Calu3 (cell line): Measurements from ENCODE around the gene IRF2BP2. TPM values are rescaled to one million over a fixed set of nuclear protein-coding genes. Genes with fewer than 3 reads are reported as not detected.

Source experiments
- BruUV-seq: library from RNA; stranded (reverse); fragments of 400-500 nt; replicated peaks from 2 replicates; lab custom pipeline; 2021; lab: Mats Ljungman, UMichigan
- CTCF ChIA-PET: fragments of 300-600 bp; sonication (Branson Sonifier 250); formaldehyde crosslinking; loops from one replicate; lab custom pipeline; 2022; ENCODE audit warnings: antibody characterized with exemption; lab: Charles Lee
- DNase-seq: peaks from one replicate; pipeline ENCODE4 v3.0.0; 2022
- H3K27ac Mint-ChIP-seq: one replicate; pipeline ENCODE4 v1.8.0; 2022; ENCODE audit warnings: mixed read lengths; ENCODE audit not compliant: unreplicated experiment
- H3K27me3 Mint-ChIP-seq: one replicate; pipeline ENCODE4 v1.8.0; 2022; ENCODE audit warnings: mixed read lengths; ENCODE audit not compliant: unreplicated experiment
- H3K36me3 Mint-ChIP-seq: one replicate; pipeline ENCODE4 v1.8.0; 2022; ENCODE audit warnings: mild to moderate bottlenecking, moderate library complexity, mixed read lengths; ENCODE audit not compliant: insufficient read depth, unreplicated experiment
- H3K4me1 Mint-ChIP-seq: one replicate; pipeline ENCODE4 v1.8.0; 2022; ENCODE audit warnings: mild to moderate bottlenecking, low read depth, mixed read lengths; ENCODE audit not compliant: unreplicated experiment
- H3K4me3 Mint-ChIP-seq: one replicate; pipeline ENCODE4 v1.8.0; 2022; ENCODE audit warnings: mild to moderate bottlenecking, low read depth, moderate library complexity, mixed read lengths; ENCODE audit not compliant: unreplicated experiment
- H3K9me3 Mint-ChIP-seq: one replicate; pipeline ENCODE4 v1.8.0; 2022; ENCODE audit warnings: low read depth, mixed read lengths; ENCODE audit not compliant: unreplicated experiment
- intact Hi-C: fragments of 100-400 bp; cut with micrococcal nuclease; formaldehyde crosslinking; loops from one replicate; pipeline ENCODE4 v1.10.0; 2022; ENCODE audit not compliant: unreplicated experiment
- total RNA-seq: library from RNA; stranded (reverse); gene quantifications from 2 replicates; pipeline ENCODE4 v1.2.3, GENCODE V29; 2022
- TF ChIP-seq, protein P1 (sequence below): fragments of 200-600 bp; IDR thresholded peaks from one replicate; pipeline ENCODE4 v1.8.0; 2022; ENCODE audit warnings: antibody characterized with exemption; ENCODE audit not compliant: unreplicated experiment

Gene IRF2BP2
- total RNA-seq, 1 experiment from 2014 or later = 192 TPM

DNA sequence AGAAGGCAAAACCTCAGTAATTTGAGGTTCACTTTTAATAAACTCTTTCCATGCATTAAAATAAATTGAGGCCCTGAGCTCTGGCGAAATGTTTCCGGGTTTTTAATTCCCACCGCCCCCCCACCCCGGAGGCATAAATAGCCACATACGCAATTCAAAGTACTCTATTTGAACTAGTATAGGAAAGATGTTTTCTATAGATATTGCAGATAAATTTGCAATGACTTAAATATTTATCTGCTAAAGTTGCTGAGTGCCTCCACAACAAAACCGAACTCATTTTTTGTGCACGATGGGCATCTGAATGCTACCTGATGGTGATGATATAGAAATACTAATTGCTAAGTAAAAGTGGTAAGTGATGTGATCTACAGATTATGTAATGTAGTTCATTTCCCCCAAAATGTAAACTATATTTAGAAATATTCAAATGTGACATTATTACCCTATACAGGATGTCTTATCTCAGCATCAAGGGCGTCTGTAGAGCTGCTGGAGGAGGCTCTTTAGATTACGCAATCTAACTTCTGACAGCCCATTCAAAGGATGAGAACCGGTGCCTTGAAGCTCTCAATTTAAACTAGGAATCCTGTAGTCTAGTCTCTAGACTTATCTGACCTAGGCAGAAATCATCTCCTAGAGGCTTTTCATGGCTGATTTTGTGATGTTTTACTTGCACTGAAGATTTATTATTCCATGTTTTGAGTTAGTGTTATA is 8.5 kb downstream of the IRF2BP2 start:
- TF ChIP-seq, protein P1, sequence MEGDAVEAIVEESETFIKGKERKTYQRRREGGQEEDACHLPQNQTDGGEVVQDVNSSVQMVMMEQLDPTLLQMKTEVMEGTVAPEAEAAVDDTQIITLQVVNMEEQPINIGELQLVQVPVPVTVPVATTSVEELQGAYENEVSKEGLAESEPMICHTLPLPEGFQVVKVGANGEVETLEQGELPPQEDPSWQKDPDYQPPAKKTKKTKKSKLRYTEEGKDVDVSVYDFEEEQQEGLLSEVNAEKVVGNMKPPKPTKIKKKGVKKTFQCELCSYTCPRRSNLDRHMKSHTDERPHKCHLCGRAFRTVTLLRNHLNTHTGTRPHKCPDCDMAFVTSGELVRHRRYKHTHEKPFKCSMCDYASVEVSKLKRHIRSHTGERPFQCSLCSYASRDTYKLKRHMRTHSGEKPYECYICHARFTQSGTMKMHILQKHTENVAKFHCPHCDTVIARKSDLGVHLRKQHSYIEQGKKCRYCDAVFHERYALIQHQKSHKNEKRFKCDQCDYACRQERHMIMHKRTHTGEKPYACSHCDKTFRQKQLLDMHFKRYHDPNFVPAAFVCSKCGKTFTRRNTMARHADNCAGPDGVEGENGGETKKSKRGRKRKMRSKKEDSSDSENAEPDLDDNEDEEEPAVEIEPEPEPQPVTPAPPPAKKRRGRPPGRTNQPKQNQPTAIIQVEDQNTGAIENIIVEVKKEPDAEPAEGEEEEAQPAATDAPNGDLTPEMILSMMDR = no peak
- peak overlapping the region; percentile 96 for H3K27ac Mint-ChIP-seq
- CTCF ChIA-PET = interaction anchor here (0.6 to 2.1 kb wide), 10 partner anchors 10 to 886 kb away, joined by 3 to 11 read pairs (median 4); no protein-coding TSS in a partner anchor
- H3K9me3 Mint-ChIP-seq = no peaks in the 10 kb centered on the region
- no TSS peak for BruUV-seq
- H3K4me3 Mint-ChIP-seq = peak overlapping the region; percentile 81
- intact Hi-C loops = loop anchor here (2.0 kb wide), 1 partner anchor 103 kb away; no protein-coding TSS in a partner anchor
- H3K27me3 Mint-ChIP-seq = no peaks in the 10 kb centered on the region
- peaks cover 47% of the 10 kb centered on the region for H3K4me1 Mint-ChIP-seq
- H3K36me3 Mint-ChIP-seq = peaks cover 78% of the 10 kb centered on the region
- DNase-seq = no peak

DNA sequence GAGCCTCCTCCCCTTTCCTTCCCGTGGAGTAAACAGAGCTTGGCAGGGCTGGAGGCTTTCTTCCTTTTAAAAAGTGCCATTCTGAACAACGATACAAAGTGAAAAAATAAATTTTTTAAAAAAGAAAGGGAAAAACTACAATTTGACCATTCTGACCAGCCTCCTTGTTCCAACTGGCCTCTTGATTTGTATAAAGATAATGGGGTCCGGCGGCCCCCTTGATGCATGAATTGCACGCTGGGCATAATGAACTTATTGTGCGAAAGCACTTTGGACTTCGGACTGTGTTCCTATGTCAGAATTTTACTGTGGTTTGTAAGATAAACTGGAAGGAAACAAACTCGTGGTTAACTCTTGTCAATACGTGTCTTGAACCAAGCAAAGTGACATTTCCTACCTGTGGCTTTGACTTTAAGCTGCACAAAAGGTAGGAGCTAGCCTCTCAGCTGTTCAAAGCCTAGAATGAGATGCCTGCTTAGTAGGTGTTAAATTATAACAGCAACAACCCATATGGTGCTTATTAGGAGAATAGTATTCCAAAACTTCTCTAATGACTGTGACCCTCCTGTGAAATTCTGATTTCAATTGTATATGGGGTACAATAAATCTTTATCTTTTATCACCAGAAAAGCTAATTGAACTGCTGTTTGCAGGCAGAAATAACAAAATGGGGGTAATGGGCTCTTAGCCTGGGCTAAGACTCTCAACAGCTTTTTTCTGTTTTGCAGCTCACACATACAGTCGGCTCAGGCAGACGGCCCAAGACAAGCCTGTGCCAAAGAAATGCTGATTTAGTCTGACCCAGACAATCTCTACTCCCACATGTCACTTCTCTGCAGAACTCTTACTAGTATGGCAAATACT is 9.3 kb downstream of the IRF2BP2 start:
- H3K4me1 Mint-ChIP-seq = peaks cover 47% of the 10 kb centered on the region
- TSS peak; percentile 78 for BruUV-seq
- intact Hi-C loops = loop anchor here (2.0 kb wide), 1 partner anchor 102 kb away; no protein-coding TSS in a partner anchor
- no peaks in the 10 kb centered on the region for H3K27me3 Mint-ChIP-seq
- H3K9me3 Mint-ChIP-seq = peaks cover 7% of the 10 kb centered on the region
- peaks cover 76% of the 10 kb centered on the region for H3K36me3 Mint-ChIP-seq
- peak; percentile 70 for DNase-seq
- peak overlapping the region; percentile 91 for H3K27ac Mint-ChIP-seq
- H3K4me3 Mint-ChIP-seq = peak overlapping the region; percentile 81
- TF ChIP-seq, protein P1 = no peak
- CTCF ChIA-PET = interaction anchor here (0.6 to 2.1 kb wide), 15 partner anchors 11 to 603 kb away, joined by 3 to 11 read pairs (median 4); no protein-coding TSS in a partner anchor

DNA sequence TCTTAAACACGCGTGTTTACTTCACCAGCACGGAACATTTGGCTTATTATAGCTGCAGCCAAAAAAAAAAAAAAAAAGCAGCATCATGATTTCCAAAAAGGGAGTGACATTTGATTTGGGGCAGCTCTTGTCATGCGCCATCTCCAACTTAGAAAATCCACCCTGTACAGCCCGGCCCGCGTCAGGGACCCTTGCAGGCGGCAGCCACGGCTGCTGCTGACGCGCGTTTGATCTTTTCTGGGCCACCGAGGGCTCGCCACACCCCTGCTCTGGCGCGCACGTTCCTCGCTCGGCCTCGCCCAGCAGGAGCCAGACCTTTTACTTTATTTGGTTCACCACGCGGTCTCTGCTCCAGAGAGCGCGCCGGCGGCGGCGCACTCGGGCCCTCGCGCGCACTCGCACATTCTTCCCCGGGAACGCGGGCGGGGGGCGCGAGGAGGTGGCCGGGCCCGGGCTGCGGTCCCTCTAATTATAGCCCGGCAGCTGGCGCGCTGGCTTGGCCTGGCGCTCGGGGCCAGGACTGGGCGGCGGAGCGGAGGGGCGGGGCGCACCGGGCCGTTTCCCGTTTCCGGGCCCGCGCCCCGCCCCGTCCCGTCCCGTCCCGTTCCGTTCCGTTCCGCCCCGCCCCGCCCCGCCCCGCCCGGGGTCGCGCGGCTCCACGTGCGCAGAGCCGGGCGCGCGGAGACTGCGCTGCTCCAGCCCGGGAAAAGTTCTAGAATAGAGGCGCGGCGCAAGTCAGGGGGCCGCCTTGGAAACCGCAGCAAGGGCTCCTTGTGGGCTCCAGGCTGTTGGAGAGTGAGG is 10.2 kb downstream of the IRF2BP2 start:
- TF ChIP-seq, protein P1 = no peak
- peak overlapping the region; percentile 81 for H3K4me3 Mint-ChIP-seq
- DNase-seq = peak; percentile 95
- peaks cover 42% of the 10 kb centered on the region for H3K4me1 Mint-ChIP-seq
- CTCF ChIA-PET = interaction anchor here (0.5 to 2.1 kb wide), 14 partner anchors 13 to 604 kb away, joined by 3 to 11 read pairs (median 5); no protein-coding TSS in a partner anchor
- peaks cover 7% of the 10 kb centered on the region for H3K9me3 Mint-ChIP-seq
- H3K27me3 Mint-ChIP-seq = no peaks in the 10 kb centered on the region
- H3K27ac Mint-ChIP-seq = peak overlapping the region; percentile 91
- TSS peak; percentile 42 for BruUV-seq
- intact Hi-C loops = loop anchor here (2.0 kb wide), 2 partner anchors 101 to 483 kb away; no protein-coding TSS in a partner anchor
- H3K36me3 Mint-ChIP-seq = peaks cover 68% of the 10 kb centered on the region
